ENCODE results near the gene ATP2C1. TPM values are rescaled to one million over a fixed set of nuclear protein-coding genes. Genes with fewer than 3 reads are reported as not detected.

Gene ATP2C1
- total and polyA plus RNA-seq, 2 of the 4 experiments (the other 2 are of a cell fraction) = 41.4 to 50.2 TPM

DNA sequence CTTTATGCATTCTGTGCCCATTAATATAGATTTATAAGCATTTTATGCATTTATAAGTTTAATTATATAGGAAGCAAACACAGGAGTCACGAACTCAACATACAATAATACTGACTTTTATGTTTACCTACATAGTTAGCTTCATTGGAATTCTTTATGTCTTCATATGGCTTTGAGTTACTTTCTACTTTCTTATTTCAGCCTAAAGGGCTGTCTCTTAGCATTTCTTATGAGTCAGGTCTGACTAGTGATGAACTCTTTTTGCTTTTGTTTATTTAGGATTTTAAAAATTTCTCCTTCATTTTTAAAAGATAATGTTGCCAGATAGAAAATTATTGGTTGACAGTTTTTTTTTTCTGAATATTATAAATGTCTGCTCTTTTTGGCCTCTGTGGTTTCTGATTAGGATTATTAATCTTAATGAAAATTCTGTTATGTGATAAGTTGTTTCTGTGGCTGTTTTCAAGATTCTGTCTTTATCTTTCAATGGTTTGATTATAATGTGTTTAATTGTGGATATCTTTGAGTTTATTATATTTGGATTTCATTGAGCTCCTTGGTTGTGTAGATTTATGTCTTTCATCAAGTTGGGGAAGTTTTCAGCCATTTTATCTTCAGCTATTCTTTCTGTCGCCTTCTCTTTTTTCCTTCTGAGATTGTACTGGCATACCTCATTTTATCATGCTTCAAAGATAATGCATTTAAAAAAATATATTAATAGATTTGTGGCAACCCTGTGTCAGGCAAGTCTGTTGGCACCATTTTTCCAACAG lies 54.3 kb downstream of the ATP2C1 start:
- H2BK120ac ChIP-seq (ENCODE audit: low read depth, low read length) = no peak overlapping the region
- H3K4me3 ChIP-seq (ENCODE audit: insufficient read depth, low read depth, low read length) = no peak overlapping the region
- no peak overlapping the region for H2AK9ac ChIP-seq (replicated peaks; ENCODE audit: low read depth, low read length, poor library complexity)
- H4K8ac ChIP-seq (ENCODE audit: low read depth in 2 of 2, low read length in 2 of 2) = no peak overlapping the region
- H2BK15ac ChIP-seq (ENCODE audit: low read depth, low read length) = no peak overlapping the region
- H2AFZ ChIP-seq (replicated peaks; ENCODE audit: low read length, poor library complexity) = no peak overlapping the region
- WGBS, 2 experiments (ENCODE audit: extremely low coverage in 2 of 2, insufficient read length in 1 of 2) = no CpG with 5 or more reads among the region's 2 CpGs
- H3K56ac ChIP-seq (ENCODE audit: extremely low read depth, insufficient read depth, low read length) = no peak overlapping the region
- H2AK5ac ChIP-seq (ENCODE audit: low read depth, low read length) = no peak overlapping the region
- peaks cover 12 to 27% of the 10 kb centered on the region in 2 experiments for H3K79me1 ChIP-seq (ENCODE audit: low read depth in 1 of 2, low read length in 2 of 2)
- CTCF ChIA-PET = no interaction called here
- H3K23ac ChIP-seq (ENCODE audit: low read depth, low read length) = no peak overlapping the region
- no peak for DNase-seq
- dilution Hi-C loops (cut with HindIII; ENCODE audit: low sequenced_read_pairs, unreplicated experiment) = no loop called here
- in situ Hi-C loops (cut with MboI; ENCODE audit: low sequenced_read_pairs) = no loop called here
- no peaks in the 10 kb centered on the region for H3K9me3 ChIP-seq (ENCODE audit: control insufficient read depth, insufficient read depth, low read length)
- H4K20me1 ChIP-seq (ENCODE audit: insufficient read depth, low read length) = no peaks in the 10 kb centered on the region
- H3K4me1 ChIP-seq (ENCODE audit: control insufficient read depth, insufficient read depth, low read length) = peaks cover 3% of the 10 kb centered on the region
- H3K36me3 ChIP-seq (ENCODE audit: control insufficient read depth, insufficient read depth, low read length) = peaks cover 13% of the 10 kb centered on the region
- H3K4ac ChIP-seq (ENCODE audit: low read depth, low read length) = no peak overlapping the region
- no peak overlapping the region for H4K5ac ChIP-seq (ENCODE audit: low read depth, low read length)
- H3K9me1 ChIP-seq (ENCODE audit: insufficient read depth, low read length) = no peaks in the 10 kb centered on the region
- no peak overlapping the region for H3K14ac ChIP-seq (replicated peaks; ENCODE audit: low read depth, low read length)
- 0 out of 2 replicates have a peak, but pooled peaks have one; percentile 28 for ATAC-seq (ENCODE audit: low read depth)
- BruUV-seq (replicated peaks) = no TSS peak
- H2BK20ac ChIP-seq (ENCODE audit: low read depth, low read length) = no peak overlapping the region
- no peak overlapping the region for H3K18ac ChIP-seq (ENCODE audit: low read depth, low read length)
- TF ChIP-seq CHD1 (IDR thresholded peaks at IDR 0.05; ENCODE audit: low read depth, low read length) (no peak), POLR2A (IDR thresholded peaks at IDR 0.05; ENCODE audit: low read depth, low read length) (no peak), USF2 (IDR thresholded peaks at IDR 0.05; ENCODE audit: low read depth, low read length) (no peak), MAZ (IDR thresholded peaks at IDR 0.05; ENCODE audit: borderline replicate concordance, low read depth, low read length) (no peak), CTCF (conservative IDR thresholded peaks at IDR 0.05; ENCODE audit: low read depth, low read length) (no peak), RCOR1 (IDR thresholded peaks at IDR 0.05; ENCODE audit: insufficient replicate concordance, low read length) (no peak), MAFK (IDR thresholded peaks at IDR 0.05; ENCODE audit: low read depth, low read length) (no peak), NFE2L2 (IDR thresholded peaks at IDR 0.05; ENCODE audit: low read depth, low read length) (no peak), BHLHE40 (IDR thresholded peaks at IDR 0.05; ENCODE audit: low read depth, low read length) (no peak), RFX5 (IDR thresholded peaks at IDR 0.05; ENCODE audit: low read depth, low read length) (no peak), RAD21 (IDR thresholded peaks at IDR 0.05; ENCODE audit: low read length) (no peak), CEBPB (IDR thresholded peaks at IDR 0.05; ENCODE audit: low read depth, low read length) (no peak), MXI1 (IDR thresholded peaks at IDR 0.05; ENCODE audit: borderline replicate concordance, low read depth, low read length) (no peak), SMC3 (IDR thresholded peaks at IDR 0.05; ENCODE audit: low read depth, low read length) (no peak), FOS (IDR thresholded peaks at IDR 0.05; ENCODE audit: low read depth, low read length) (no peak), ELK1 (IDR thresholded peaks at IDR 0.05; ENCODE audit: borderline replicate concordance, low read depth, low read length) (no peak)
- H3K9ac ChIP-seq (ENCODE audit: low read depth, low read length) = no peak overlapping the region
- H3K27me3 ChIP-seq (ENCODE audit: control insufficient read depth, insufficient read depth, low read length) = no peaks in the 10 kb centered on the region
- H4K91ac ChIP-seq (ENCODE audit: insufficient read depth, low read depth, low read length) = no peak overlapping the region
- no peak overlapping the region for H3K27ac ChIP-seq (ENCODE audit: insufficient read depth, low read length)
- intact Hi-C loops (cut with micrococcal nuclease) = no loop called here
- POLR2A ChIA-PET (ENCODE audit: unreplicated experiment) = no interaction called here
- H3K4me2 ChIP-seq (ENCODE audit: low read depth, low read length) = no peak overlapping the region
- H2BK5ac ChIP-seq (ENCODE audit: low read depth, low read length, poor library complexity, severe bottlenecking) = peak overlapping the region; percentile 49

Measured in IMR-90 (cell line).